Right ventricle myocardium inferior (tissue), 1 donor: ENCODE results near the gene PPP2R5C. TPM values are rescaled to one million over a fixed set of nuclear protein-coding genes. Genes with fewer than 3 reads are reported as not detected.
A peak's percentile ranks its signal among the peaks of the same experiment; 100 is the strongest.
"Not testable (repeated sequence)": the region's sequence is repeated elsewhere in the genome, so short reads cannot be mapped to it uniquely, and the experiment has no call there.

ENCODE experiments used
- ATAC-seq: fragments of 200-7000 bp; cut with Tn5 transposase; one replicate; pipeline ENCODE4 v1.9.1; 2020; ENCODE audit warnings: mild to moderate bottlenecking, moderate library complexity
- DNase-seq: peaks from one replicate; pipeline ENCODE4 v3.0.0; 2021; ENCODE audit errors: missing footprints
- intact Hi-C: fragments of 100-400 bp; cut with DNase I; formaldehyde crosslinking; loops from one replicate; pipeline ENCODE4 v1.11.0; 2022
- total RNA-seq: library from RNA; stranded (reverse); fragmentation: NEBNext Ultra II Directional; extraction: Animal tissue kit (Norgen Biotek cat#: 25700); gene quantifications from one replicate; pipeline ENCODE4 v1.2.1, GENCODE V29; 2021
- donor health status: DM: no; HTN: yes; CAD: no; lungs with severe emphysema.

PPP2R5C gene
- total RNA-seq, 1 donor from 2014 or later: 199 TPM

DNA sequence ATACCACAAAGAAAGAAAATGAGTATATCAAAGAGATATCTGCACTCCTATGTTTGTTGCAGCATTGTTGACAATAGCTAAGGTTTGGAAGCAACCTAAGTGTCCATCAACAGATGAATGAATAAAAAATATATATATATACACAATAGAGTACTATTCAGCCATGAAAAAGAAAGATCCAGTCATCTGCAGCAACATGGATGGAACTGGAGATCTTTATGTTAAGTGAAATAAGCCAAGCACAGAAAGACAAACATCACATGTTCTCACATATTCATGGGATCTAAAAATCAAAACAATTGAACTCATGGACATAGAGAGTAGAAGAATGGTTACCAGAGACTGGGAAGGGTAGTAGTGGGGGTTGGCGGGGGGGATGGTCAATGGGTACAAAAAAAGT lies 42.9 kb downstream of the PPP2R5C start:
- ATAC-seq, intact Hi-C loops, DNase-seq: not testable (repeated sequence)

DNA sequence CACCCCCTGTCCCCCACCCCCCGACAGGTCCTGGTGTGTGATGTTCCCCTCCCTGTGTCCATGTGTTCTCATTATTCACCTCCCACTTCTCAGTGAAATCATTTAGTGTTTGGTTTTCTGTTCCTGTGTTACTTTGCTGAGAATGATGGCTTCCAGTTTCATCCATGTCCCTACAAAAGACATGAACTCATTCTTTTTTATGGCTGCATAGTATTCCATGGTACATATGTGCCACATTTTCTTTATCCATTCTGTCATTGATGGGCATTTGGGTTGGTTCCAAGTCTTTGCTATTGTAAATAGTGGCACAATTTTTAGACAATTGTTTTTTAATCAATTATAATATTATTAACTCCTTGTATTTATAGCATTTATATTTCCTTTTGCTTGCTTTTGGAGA lies 44.7 kb downstream of the PPP2R5C start:
- intact Hi-C loops, ATAC-seq, DNase-seq: not testable (repeated sequence)

DNA sequence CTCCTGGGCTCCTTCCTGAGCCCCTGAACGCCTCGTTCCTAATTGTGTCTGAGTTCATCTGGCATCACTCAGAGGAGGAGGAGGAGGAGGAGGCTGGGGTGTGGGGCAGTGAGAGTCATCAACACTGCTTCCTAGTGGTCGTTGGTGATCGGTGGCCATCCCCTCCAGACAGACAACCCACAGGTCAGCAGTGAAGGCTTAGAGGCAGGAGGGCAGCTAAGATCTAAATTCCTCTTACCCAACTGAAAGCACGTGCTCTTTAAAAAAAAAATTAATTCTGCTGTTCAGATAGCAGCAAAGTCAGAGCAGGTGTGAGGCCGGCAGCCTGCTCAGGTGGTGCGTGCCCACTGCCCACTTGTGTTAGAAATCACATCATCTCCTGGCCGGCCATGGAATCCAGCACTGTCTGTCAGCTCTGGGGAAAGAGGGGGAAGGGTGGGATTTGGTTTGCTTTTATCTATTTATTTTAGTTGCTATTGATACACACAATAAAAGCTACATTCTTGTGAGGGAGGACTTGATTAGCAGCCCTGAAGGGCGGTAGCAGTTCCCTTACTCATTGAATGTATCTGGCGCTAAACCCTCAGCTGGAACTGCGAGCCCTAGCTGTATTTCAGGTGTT lies 46.6 kb downstream of the PPP2R5C start:
- DNase-seq (no peak), ATAC-seq (no peak)
- intact Hi-C loops: no loop called here

DNA sequence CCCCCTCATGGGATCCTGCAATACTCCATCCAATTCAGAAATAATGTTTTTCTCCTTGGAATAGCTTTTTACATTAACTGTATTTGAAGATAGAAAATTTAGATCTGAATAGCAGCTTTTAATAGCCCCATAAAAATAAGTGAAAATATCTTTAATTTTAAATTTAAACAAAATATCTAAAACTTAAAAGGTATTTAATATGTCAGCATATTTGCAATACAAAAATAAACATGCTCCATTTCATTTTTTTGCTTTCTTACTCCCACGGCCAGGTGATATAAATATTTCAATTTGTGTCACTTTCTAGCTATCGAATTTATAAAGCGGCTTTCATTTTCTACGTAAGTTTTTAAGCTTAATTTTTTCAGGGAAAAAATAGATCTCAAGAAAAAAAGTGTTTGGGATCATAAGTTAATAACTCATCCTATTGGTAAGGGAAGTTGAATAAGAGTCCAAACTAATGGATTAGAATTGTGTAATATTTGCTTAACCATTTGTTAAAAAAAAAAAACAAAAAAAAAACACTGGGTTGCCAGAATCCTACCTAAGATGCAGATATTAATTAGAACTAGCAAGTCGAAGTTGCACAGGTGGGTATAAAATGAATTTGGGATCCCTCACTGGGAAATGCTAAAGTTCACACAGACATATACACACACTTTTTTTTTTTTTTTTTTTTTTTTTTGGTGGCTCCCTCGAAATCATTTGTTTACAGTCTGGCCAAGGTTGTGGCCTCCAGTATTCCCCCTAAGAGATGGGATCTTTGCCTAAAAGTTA lies 47.6 kb downstream of the PPP2R5C start:
- intact Hi-C loops: no loop called here
- DNase-seq: no peak
- ATAC-seq: no peak

DNA sequence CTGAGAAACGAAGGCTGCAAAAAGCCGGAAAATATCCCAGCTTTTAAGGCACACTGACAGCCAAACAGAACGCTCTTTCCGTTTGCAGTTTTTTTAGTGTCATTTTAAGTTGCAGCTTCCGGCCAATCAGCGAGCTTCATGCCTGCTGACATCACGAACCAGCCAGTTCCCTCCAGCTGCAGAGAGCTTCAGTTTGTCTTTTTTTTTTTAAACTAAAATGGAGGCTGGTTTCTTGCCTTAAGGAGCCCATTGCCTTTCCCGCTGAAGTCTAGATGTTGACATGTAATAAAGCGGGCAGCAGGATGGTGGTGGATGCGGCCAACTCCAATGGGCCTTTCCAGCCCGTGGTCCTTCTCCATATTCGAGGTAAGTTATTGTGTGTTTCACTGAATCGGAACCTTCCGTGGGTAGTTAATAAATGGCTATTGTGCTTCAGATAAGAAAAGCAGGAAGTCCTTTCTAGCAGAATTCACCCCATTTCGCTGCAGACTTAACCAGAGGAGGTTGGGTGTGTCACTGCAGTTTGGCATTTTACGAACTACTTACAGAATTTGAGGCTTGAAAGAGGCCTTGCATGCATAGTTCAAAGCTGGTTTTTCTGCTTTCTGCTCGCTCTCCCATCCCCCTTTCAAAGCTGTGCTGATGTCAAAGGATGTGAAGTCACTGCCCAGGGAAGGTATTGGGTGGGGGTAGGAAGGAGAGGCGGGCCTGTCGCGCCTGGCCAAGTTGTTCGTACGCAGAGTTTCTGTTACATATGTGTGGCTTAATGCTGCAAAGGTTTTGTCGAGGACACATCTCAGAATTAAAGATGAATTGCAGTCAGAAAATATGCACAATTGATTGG lies 48.4 kb downstream of the PPP2R5C start:
- intact Hi-C loops: loop anchor here (5.0 kb wide), 2 partner anchors 42 to 67 kb away; no protein-coding TSS in a partner anchor
- ATAC-seq: peak; percentile 94
- DNase-seq: peak; percentile 91

DNA sequence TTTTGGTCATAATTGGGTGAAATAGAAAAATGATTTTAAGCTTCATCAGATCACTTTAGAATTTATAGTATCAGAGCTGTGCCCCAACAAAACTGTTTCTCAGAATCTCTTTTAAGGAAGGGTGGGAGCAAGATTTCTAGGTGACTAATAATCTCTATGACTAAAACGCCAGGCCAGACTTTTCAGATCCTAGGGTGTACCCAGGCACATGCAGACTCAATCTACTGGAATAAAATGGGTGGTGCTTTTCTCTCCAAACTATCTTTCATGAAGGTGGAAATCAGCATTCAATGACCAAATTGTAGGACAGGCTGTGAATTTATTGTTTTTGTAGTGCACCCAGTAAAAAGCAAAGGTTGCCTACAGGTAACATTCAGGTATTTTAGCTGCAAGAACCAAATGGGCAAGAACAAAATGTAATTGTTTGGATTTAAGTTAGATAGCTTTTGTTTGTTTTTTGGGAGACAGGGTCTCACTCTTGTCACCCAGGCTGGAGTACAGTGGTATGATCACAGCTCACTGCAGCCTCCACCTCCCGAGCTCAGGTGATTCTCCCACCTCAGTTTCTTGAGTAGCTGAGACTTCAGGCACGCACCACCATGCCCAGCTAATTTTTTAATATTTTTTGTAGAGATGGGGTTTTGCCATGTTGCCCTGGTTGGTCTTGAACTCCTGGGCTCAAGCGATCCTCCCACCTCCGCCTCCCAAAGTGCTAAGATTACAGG lies 49.5 kb downstream of the PPP2R5C start:
- no peak for ATAC-seq
- intact Hi-C loops: loop anchor here (5.0 kb wide), 2 partner anchors 41 to 66 kb away; no protein-coding TSS in a partner anchor
- no peak for DNase-seq

DNA sequence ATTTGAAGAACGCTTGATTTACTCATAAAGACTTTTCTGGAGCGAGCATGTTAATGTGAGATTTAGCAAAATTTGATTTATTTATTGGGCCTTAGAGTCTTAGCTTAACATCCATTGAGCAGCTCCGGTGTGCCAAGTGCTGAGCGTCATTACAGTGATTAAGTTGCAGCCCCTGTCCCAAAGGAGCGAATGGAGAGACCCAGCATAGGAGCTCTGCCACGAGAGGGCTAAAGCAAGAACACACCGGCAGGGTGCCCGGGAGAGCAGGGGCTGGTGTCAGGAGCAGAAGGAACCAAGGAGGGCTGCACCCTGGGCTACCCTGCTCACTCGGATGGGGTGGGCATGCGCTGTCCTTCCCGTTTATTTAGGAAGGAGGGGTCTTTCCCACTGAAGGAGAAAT lies 50.6 kb downstream of the PPP2R5C start:
- intact Hi-C loops: loop anchor here (5.0 kb wide), 2 partner anchors 40 to 65 kb away; no protein-coding TSS in a partner anchor
- DNase-seq (no peak), ATAC-seq (no peak)

DNA sequence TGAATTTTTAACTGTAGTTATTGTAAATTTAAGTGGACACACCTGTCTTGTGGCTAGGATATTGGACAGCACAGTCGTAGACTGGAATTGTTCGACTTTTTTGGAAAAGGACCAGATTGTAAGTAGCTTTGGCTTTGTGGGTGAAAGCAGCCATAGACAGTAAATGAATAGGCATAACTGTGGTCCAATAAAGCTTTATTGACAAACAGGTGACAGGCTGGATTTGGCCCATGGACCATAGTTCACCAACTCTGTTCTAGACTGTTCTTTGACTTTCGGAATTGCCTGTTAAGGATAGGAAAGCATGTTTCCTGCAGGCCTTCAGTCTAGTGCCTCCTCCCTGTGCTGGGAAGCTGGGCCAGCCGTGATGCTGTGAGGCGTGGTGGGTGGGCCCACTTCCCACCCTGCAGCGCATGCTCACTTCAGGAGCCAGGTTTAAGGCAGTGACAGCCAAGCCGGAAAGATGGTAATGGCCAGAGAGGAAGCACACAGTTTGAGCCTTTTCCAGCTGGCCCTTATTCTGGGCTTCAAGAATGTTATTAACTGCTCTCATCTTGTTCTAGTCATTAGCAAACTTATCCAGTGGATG lies 51.8 kb downstream of the PPP2R5C start:
- no peak for DNase-seq
- intact Hi-C loops: loop anchor here (5.0 kb wide), 2 partner anchors 39 to 64 kb away; no protein-coding TSS in a partner anchor
- ATAC-seq: peak; percentile 23

DNA sequence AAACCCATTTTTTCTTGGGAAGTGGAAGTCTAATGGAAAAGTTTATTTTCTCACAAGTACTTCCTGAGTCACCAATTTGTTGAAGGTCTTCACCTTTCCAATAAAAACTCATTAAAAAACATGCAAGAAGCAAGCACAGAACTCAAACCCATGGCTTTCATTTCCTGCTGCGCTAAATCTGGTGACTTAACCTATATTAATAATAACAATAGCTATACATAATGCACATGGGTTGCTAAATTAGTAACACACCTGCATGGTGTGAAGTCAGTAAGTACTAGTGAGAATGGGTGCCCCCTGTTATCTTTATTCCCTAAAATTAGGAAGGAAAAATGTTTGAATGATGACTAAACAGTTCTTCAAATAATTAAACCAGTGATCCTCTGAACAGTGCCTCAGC lies 52.3 kb downstream of the PPP2R5C start:
- DNase-seq (no peak), ATAC-seq (no peak)
- intact Hi-C loops: loop anchor here (5.0 kb wide), 2 partner anchors 38 to 63 kb away; no protein-coding TSS in a partner anchor

DNA sequence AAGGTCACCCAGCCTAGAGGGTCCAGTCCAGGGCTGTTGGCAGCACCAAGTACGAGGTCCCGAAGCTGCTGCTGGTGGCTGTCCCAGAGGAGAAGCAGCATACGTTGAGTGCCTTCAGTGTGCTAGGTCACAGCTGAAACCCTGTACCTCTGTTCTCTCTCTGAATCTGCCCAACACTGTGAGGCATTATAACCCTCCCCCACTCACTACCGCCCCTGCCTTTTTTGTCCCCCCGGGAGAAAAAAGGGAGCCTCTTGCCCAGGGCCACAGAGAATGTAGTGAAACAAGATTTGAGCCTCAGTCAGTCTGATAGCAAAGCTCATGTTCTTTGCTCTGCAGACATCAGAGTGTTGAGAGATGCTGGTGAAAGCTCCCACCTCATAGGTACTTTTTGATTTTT lies 53.4 kb downstream of the PPP2R5C start:
- ATAC-seq (peak; percentile 29), DNase-seq (no peak)
- intact Hi-C loops: loop anchor here (5.0 kb wide), 2 partner anchors 37 to 62 kb away; no protein-coding TSS in a partner anchor

DNA sequence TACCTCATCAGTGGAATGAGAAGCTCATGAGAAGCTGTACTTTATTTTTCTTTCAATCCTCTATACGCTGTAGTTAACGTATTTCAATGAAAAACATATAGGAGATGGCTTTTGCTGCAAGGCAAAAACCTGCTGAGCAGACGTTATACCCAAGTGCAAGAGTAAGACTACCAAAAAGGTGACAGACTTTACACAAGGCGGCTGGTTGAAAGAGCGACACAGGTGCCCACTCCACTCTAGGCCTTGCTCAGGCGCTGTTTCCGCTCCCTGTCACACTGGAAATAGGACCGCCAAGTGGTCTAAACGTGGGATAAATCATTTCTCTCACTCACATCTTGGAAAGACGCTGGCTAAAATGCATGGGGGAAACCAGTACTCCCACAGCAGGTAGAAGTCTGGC lies 54.5 kb downstream of the PPP2R5C start:
- intact Hi-C loops: no loop called here
- DNase-seq: no peak
- no peak for ATAC-seq

DNA sequence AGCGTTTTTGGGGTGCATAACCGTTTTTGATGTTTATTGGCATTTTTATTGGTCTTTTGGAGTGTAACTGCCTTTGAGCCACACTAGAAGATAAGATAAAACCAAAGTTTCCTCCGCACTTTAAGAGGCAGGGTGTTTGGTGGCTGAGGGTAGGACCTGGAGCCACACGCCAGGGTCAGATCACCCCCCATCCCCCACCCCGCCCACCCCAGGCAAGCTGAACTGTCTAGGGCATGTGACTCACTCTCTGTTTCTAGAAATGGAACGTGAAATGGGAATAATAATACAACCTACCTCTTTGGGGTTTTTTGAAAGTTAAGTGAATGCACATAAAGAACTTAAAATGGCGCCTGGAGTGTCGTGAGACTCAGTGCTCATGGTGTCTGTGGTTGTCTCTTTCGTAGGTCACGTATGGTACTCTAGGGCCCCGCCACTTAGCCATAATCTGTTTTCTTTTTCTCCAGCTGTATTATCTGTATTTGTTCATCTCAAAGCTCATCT lies 56.0 kb downstream of the PPP2R5C start:
- DNase-seq (no peak), ATAC-seq (no peak)
- intact Hi-C loops: no loop called here

DNA sequence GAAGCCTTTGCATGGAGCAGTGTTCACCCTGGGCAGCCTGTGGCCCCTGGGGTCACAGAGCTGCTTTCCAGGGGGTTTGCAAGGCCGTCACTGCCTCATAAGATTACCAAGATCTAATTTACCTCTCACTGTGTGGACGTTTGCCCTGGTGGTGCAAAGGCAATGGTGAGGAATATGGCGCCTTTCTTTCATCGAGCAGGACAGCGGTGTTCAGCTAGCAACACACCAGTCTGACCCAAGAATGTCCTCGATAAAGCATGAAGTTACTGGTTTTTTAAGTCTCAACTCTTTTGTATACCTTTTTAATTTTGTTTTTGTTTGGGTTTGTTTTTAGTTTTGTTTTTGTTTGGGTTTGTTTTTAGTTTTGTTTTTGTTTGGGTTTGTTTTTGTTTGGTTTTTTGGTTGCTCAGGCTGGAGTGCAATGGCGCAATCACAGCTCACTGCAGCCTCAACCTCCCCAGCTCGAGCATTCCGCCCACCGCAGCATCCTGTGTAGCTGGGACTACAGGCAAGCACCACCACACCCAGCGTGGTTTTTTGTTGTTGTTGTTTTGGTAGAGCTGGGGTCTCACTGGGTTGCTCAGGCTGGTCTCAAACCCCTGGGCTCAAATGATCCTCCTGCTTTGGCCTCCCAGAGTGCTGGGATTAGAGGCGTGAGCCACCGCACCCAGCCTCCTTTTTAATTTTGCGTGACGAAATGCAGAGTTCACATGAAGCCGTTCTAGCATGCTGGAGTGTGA lies 57.9 kb downstream of the PPP2R5C start:
- intact Hi-C loops: no loop called here
- DNase-seq (no peak), ATAC-seq (no peak)

DNA sequence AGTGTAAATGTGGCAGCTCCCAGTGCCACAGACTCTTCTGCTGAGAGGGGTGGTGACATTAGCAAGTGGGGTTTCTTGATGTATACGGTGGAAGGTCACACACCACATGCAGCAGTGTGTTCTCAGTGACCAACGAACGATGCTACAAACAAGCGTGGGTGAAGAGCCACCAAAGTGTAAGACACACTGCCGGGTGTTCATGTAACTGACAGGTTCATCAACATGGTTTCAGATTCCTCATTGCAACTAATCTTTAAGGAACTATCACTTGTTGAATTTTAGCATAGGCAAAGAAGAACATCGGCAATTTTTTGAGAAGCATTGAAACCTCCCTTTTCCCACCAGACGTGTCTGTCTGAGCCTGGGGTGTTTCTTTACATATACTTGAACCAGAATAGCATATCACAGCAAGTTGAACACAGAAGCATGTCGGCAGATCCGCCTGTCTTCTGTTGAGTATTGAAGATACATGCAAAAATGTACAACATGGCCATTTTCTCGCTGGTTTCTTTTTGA lies 58.8 kb downstream of the PPP2R5C start:
- no peak for ATAC-seq
- intact Hi-C loops: no loop called here
- no peak for DNase-seq

DNA sequence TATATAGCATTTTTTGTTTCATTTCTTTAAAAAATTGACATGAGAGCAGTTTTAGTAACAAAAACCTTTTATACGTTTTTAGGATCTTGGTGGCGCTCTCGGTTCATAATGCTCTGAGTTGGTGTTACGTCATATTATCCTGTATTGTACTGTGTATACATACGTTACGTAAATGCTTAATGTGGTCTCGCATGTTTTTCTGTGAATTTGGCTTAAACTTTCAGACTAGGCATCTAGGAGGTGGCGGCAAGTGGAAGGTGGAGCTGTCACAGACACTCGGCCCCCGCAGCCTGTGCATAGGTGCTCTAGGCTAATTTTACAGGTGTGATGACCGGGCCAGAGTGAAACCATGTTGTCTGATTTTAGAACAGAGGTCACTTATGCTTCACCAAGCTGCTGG lies 60.0 kb downstream of the PPP2R5C start:
- intact Hi-C loops: no loop called here
- DNase-seq: no peak
- ATAC-seq: no peak

DNA sequence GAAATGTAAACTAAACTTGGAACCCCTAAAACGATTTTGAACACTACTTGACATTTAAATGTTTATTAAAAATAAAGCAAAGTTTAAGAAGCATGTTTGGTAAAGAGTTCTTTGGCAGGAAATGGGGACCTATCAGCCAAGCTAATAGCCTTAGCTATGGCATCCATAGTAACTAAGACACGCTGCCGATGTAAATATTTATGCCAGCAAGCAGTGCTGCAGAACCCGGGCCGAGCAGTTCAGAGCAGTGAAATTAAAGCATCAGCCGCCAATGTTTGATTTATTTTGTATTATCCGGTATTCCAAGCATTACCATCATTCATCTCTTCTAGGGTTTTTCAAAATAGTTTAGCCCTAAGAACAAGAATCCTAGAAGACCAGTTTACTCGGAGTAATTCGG lies 61.6 kb downstream of the PPP2R5C start:
- DNase-seq (no peak), ATAC-seq (no peak)
- intact Hi-C loops: no loop called here

DNA sequence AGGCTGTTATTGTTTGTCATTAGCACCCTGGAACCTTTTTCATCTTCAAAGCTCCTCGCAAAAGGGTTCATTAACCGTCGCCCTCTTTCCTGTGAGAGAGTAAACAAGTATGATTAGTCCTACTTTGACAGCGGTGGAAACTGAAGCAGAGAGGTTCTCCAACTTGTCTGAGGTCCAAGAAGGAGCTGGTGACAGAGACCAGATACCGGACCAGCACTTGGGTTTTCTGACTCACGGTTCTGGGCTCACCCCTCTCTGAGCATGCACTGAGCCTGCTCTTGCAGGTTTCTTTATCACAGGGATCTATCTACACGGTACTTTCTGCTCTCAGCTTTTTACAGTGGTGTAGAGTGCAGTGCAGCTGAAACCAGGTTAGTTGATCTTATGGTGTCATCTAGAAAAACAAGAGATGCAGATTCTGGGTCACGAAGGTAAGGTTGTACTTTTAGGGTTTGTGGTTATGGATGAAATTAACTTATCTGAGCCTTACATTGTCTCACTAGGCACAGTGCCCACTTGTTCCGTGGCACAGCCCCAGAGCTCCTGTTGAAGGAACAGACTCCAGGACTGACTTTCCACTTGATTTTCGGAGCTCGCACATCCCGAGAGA lies 62.1 kb downstream of the PPP2R5C start:
- peak; percentile 27 for ATAC-seq
- no peak for DNase-seq
- intact Hi-C loops: no loop called here
